GM19099 (cell line): ENCODE data around the gene PIP4P1.

Source experiments
- POLR2A ChIP-seq: IDR thresholded peaks from 3 replicates; pipeline ENCODE4 v1.6.1; 2011; ENCODE audit warnings: low read depth; ENCODE audit not compliant: insufficient read length; ENCODE audit errors: extremely low read depth

Gene PIP4P1

GRCh38 chr14:20424851-20425250, 36.4 kb downstream of the PIP4P1 start:
- no peak for TF ChIP-seq POLR2A

GRCh38 chr14:20422886-20423285, 38.3 kb downstream of the PIP4P1 start:
- no peak for TF ChIP-seq POLR2A

GRCh38 chr14:20421267-20421666, 40.0 kb downstream of the PIP4P1 start:
- TF ChIP-seq POLR2A, result no peak

- TF ChIP-seq POLR2A, result no peak
Measured at GRCh38 chr14:20419419-20419818, 41.8 kb downstream of the PIP4P1 start.

GRCh38 chr14:20418501-20418909, 42.7 kb downstream of the PIP4P1 start:
- TF ChIP-seq POLR2A, result no peak

- no peak for TF ChIP-seq POLR2A
Measured at GRCh38 chr14:20417250-20418186, 43.7 kb downstream of the PIP4P1 start.

GRCh38 chr14:20416223-20416622, 45.0 kb downstream of the PIP4P1 start:
- TF ChIP-seq POLR2A, result no peak

GRCh38 chr14:20415782-20416206, 45.4 kb downstream of the PIP4P1 start:
- TF ChIP-seq POLR2A, result no peak

- no peak for TF ChIP-seq POLR2A
Measured at GRCh38 chr14:20413744-20414082, 47.5 kb downstream of the PIP4P1 start.

- TF ChIP-seq POLR2A, result peak; percentile 69
Measured at GRCh38 chr14:20412876-20413743, 48.1 kb downstream of the PIP4P1 start, which contains the start of gene TEP1. Gene TEP1, minus strand, starts transcription at chr14:20413501. Its CDS starts 5,062 bp downstream, at chr14:20408439.

- no peak for TF ChIP-seq POLR2A
Measured at GRCh38 chr14:20412411-20412810, 48.8 kb downstream of the PIP4P1 start.

- TF ChIP-seq POLR2A, result no peak
Measured at GRCh38 chr14:20409226-20409625, 52.0 kb downstream of the PIP4P1 start.
